SK-N-SH treated with all-trans-retinoic acid at 6 μM for 48 hours (cell line): ENCODE measurements around the gene HIVEP2.
"Not testable (repeated sequence)": the region's sequence is repeated elsewhere in the genome, so short reads cannot be mapped to it uniquely, and the experiment has no call there.

Experiments
- ATAC-seq: fragments of 200-7000 bp; cut with Tn5 transposase; 3 replicates; pipeline ENCODE4 v1.9.1; 2020; ENCODE audit warnings: mild to moderate bottlenecking, moderate library complexity
- ARNTL ChIP-seq: fragments of 450-650 bp; formaldehyde crosslinking; IDR thresholded peaks from 2 replicates; pipeline ENCODE4 v1.5.0; 2020; ENCODE audit warnings: low read depth, mild to moderate bottlenecking, moderate library complexity, borderline replicate concordance
- BACH2 ChIP-seq: fragments of 250-450 bp; sonication (Bioruptor Pico); IDR thresholded peaks from 2 replicates; pipeline ENCODE4 v1.9.0; 2021; ENCODE audit warnings: mild to moderate bottlenecking, borderline replicate concordance
- CREB5 ChIP-seq: fragments of 250-450 bp; sonication (Bioruptor Pico); IDR thresholded peaks from 2 replicates; pipeline ENCODE4 v1.5.1; 2020; ENCODE audit warnings: low read depth, mild to moderate bottlenecking, moderate library complexity
- CSDC2 ChIP-seq: fragments of 250-450 bp; sonication (Bioruptor Pico); IDR thresholded peaks from 2 replicates; pipeline ENCODE4 v1.5.0; 2020; ENCODE audit warnings: mild to moderate bottlenecking, moderate library complexity
- ESRRG ChIP-seq: fragments of 250-450 bp; sonication (Bioruptor Pico); IDR thresholded peaks from 2 replicates; pipeline ENCODE4 v1.6.1; 2021; ENCODE audit warnings: mild to moderate bottlenecking
- GLIS3 ChIP-seq: fragments of 250-450 bp; sonication (Bioruptor Pico); IDR thresholded peaks from 2 replicates; pipeline ENCODE4 v1.5.0; 2020; ENCODE audit warnings: mild to moderate bottlenecking, moderate library complexity
- ISL1 ChIP-seq: fragments of 250-450 bp; sonication (Bioruptor Pico); IDR thresholded peaks from 2 replicates; pipeline ENCODE4 v2.1.2; 2022; ENCODE audit warnings: mild to moderate bottlenecking, moderate library complexity
- PATZ1 ChIP-seq: fragments of 250-450 bp; sonication (Bioruptor Pico); IDR thresholded peaks from 2 replicates; pipeline ENCODE4 v1.8.0; 2020; ENCODE audit warnings: mild to moderate bottlenecking, moderate library complexity, borderline replicate concordance
- POU6F1 ChIP-seq: fragments of 250-450 bp; sonication (Bioruptor Pico); IDR thresholded peaks from 2 replicates; pipeline ENCODE4 v1.8.0; 2021; ENCODE audit warnings: low read depth, mild to moderate bottlenecking, moderate library complexity, borderline replicate concordance
- RARB ChIP-seq: fragments of 250-450 bp; sonication (Bioruptor Pico); IDR thresholded peaks from 2 replicates; pipeline ENCODE4 v1.8.0; 2021; ENCODE audit warnings: mild to moderate bottlenecking, moderate library complexity
- SNAI2 ChIP-seq: fragments of 250-450 bp; sonication (Bioruptor Pico); IDR thresholded peaks from 2 replicates; pipeline ENCODE4 v1.5.0; 2020; ENCODE audit warnings: mild to moderate bottlenecking, moderate library complexity
- TCF4 ChIP-seq: fragments of 250-450 bp; sonication (Bioruptor Pico); IDR thresholded peaks from 2 replicates; pipeline ENCODE4 v1.8.0; 2021; ENCODE audit warnings: mild to moderate bottlenecking, moderate library complexity, borderline replicate concordance
- TOX ChIP-seq: fragments of 250-450 bp; sonication (Bioruptor Pico); IDR thresholded peaks from 2 replicates; pipeline ENCODE4 v1.8.0; 2021; ENCODE audit warnings: mild to moderate bottlenecking, moderate library complexity, borderline replicate concordance
- TSHZ2 ChIP-seq: fragments of 250-450 bp; sonication (Bioruptor Pico); IDR thresholded peaks from 2 replicates; pipeline ENCODE4 v1.5.0; 2020; ENCODE audit warnings: mild to moderate bottlenecking, moderate library complexity
- ZC3H10 ChIP-seq: fragments of 250-450 bp; sonication (Bioruptor Pico); IDR thresholded peaks from 2 replicates; pipeline ENCODE4 v1.5.1; 2021; ENCODE audit warnings: mild to moderate bottlenecking, moderate library complexity
- ZFP3 ChIP-seq: fragments of 250-450 bp; sonication (Bioruptor Pico); IDR thresholded peaks from 2 replicates; pipeline ENCODE4 v1.5.0; 2020; ENCODE audit warnings: mild to moderate bottlenecking, moderate library complexity
- ZFP30 ChIP-seq: fragments of 450-650 bp; formaldehyde crosslinking; IDR thresholded peaks from 2 replicates; pipeline ENCODE4 v1.5.0; 2022; ENCODE audit warnings: mild to moderate bottlenecking, moderate library complexity
- ZNF565 ChIP-seq: fragments of 450-650 bp; formaldehyde crosslinking; conservative IDR thresholded peaks from 2 replicates; pipeline ENCODE4 v1.5.0; 2020; ENCODE audit warnings: low read depth, mild to moderate bottlenecking, moderate library complexity
- ZNF8 ChIP-seq: fragments of 450-650 bp; formaldehyde crosslinking; IDR thresholded peaks from 2 replicates; pipeline ENCODE4 v1.5.0; 2020; ENCODE audit warnings: mild to moderate bottlenecking, moderate library complexity

HIVEP2 gene

GRCh38 chr6:142975365-142975764, 30.4 kb upstream of the HIVEP2 start (continued):
- TF ChIP-seq ARNTL (CRISPR knock-in tag) (no peak), ISL1 (CRISPR knock-in tag) (no peak), CREB5 (CRISPR knock-in tag) (no peak), POU6F1 (CRISPR knock-in tag) (no peak)

GRCh38 chr6:142970941-142971340, 26.0 kb upstream of the HIVEP2 start:
- not testable (repeated sequence) for ATAC-seq

- ATAC-seq, result no peak
- no peak for TF ChIP-seq ZC3H10 (CRISPR knock-in tag)
- TF ChIP-seq TSHZ2 (CRISPR knock-in tag), result no peak
- no peak for TF ChIP-seq CSDC2 (CRISPR knock-in tag)
- TF ChIP-seq TCF4 (CRISPR knock-in tag), result no peak
- TF ChIP-seq ESRRG (CRISPR knock-in tag), result no peak
- no peak for TF ChIP-seq ISL1 (CRISPR knock-in tag)
- no peak for TF ChIP-seq TOX (CRISPR knock-in tag)
- no peak for TF ChIP-seq ZNF8 (CRISPR knock-in tag)
- no peak for TF ChIP-seq ZFP3 (CRISPR knock-in tag)
- no peak for TF ChIP-seq ZFP30
- no peak for TF ChIP-seq ZNF565 (CRISPR knock-in tag)
- no peak for TF ChIP-seq GLIS3
- no peak for TF ChIP-seq CREB5 (CRISPR knock-in tag)
- no peak for TF ChIP-seq SNAI2
- TF ChIP-seq PATZ1 (CRISPR knock-in tag), result no peak
- no peak for TF ChIP-seq BACH2 (CRISPR knock-in tag)
- no peak for TF ChIP-seq RARB (CRISPR knock-in tag)
- no peak for TF ChIP-seq POU6F1 (CRISPR knock-in tag)
These were observed 23.6 kb upstream of the HIVEP2 start for GRCh38 chr6:142968601-142969000.
